Stimulated activated CD8-positive, alpha-beta memory T cell treated with anti-CD3 and anti-CD28 coated beads, Interleukin-15, amount 100 ng/mL, for 1 hour (primary cell): ENCODE data around the gene ARID1B.
"Not testable (repeated sequence)": the region's sequence is repeated elsewhere in the genome, so short reads cannot be mapped to it uniquely, and the experiment has no call there.

ENCODE experiments used
- DNase-seq: peaks from one replicate; pipeline ENCODE4 v3.0.0-alpha.2; 2020; ENCODE audit warnings: low read depth

The ARID1B gene

DNA sequence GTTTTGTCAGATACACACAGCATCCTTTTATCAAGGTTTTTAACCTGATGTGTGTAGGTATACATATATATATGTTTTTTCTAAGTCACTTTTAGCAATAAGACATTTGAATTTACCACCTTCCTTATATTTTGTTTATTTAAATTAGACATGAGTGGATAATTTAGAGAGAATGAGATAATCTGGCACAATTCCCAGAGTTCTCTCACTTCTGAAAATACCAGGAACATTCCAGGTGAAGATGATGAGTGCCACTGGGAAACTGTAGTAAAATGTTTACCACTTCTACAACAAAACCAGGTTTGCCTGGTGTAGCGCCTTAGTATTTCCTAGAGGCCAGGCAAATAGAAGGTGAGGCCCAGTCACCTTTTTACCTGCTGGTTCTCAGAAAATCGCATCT is 356.7 kb downstream of the ARID1B start:
- DNase-seq, result no peak

DNA sequence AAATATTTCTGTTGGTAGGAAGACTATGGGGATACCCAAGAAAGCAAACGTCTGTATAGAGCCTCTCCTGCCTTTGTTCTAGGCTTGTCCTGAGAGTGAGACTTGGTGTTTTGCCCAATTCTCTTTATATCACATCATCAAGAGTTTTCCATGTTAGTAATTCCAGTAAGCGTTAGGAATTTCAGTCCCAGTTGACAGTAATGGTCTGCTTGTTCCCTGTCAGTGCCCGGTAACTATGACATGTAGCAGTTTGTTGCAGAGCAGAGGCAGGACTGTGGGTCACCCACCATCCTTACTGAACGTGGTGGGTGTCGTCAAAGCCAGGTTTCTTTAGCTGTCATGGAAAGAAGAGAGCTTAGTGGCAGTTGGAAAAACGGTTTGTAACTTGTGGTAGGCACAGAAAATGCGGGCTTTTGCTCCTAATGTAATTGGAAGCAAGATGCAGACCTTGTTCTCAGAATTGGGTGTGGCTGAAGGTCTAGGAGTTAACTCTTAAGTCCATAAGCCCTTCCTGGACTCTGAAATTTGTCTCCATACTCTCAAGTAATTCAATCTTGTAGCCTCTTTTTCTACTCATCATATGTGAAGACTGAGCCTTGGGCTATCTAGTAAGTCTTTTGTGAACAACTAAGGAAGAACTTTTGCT is 357.3 kb downstream of the ARID1B start:
- DNase-seq, result no peak

DNA sequence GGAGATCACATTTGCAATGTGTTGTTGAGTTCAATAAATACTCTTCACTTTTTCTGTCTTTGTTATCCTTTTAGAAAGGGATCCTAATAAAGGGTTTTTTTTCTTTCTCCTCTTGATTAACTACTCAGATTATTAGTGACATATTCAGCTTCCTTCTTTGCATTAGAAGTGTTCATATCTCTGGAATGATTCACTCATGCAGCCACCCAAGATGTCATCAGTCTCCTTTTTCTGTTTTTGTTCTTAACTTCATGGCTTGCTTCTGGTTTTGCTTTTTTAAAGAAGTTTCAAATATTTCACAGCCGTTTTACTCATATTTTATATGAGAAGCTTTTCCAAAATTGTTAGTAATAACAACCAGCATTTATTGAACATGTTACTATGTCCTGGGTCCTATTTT is 358.5 kb downstream of the ARID1B start:
- no peak for DNase-seq

DNA sequence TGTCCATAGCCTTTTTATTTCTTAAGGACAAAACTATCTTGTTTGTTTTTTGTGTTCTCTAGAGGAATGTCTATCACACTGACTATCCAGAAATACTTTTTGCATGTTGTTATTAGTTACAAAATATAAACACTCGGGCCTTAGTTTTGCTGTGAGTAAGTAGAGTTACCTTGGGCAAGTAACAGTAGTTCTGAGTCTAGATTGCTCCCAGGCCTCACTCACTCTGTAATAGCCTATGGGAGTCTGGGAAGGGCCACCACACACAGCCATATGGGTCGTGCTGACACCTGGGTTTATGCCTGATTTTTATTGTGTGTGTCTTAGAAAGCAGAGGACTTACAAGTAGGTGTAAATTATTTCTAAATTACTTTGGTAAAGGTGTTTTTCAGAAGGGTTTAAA is 360.3 kb downstream of the ARID1B start:
- DNase-seq, result no peak

DNA sequence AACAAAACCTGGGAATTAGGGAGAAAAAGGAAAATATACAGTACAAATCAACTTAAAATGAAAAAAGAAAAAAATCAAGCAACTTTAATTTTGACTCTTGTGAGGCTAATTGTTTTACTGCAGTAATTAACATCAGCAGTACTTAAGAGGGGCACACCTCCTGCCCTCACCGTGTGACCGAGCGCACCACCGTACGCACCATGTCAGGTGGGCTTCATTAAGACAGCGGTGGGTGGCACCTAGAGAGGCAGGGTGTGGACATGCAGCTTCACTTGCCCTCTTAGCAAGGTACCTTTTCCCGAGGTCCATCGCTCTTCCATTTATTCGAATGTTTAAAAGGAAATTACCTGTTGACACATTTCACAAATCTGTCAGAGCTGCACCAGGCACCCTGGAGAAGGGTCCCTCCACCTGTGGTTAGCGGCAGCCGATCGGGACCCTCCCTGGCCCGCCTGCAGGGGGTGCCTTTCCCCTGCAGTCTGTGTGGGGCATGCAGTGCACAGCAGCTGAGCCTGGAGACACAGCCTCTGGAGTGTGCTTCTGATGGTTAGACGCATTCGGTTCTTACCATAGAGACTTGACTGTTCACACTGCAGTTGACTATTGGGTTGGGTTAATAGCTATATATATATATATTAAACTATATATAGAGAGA is 362.0 kb downstream of the ARID1B start:
- DNase-seq, result no peak

DNA sequence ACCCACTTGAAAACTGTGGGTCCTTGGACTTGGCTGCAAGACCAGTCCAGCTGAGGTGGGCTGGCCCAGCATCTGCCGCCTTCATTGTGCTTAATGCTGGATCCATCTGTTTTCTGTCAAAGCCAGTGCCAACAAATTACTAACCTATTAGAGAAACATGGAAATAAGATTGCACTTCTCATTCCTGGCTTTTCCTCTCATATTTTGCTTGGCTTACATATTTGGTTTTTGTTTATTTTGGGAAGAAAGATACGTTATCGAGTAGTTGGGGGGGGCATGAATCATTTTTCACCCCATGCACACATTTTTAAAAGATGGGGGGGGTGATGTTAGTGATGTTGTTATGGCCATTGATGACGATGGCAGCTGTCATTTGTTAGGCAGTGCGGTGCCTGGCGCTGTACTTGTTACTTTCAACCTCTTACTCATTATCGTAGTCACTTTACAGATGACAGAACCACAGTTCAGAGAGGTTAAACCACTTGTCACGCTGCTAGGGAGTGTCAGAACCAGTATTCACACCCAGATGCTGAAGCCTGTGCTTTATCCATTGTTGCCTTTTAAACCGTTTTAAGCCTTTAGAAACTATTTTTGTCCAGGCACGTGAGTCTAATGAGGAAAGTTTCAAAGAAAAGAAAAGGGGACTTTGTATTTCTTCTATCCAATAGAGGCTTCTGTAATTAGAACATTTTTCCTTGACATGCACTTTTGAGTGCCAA is 366.2 kb downstream of the ARID1B start:
- no peak for DNase-seq

DNA sequence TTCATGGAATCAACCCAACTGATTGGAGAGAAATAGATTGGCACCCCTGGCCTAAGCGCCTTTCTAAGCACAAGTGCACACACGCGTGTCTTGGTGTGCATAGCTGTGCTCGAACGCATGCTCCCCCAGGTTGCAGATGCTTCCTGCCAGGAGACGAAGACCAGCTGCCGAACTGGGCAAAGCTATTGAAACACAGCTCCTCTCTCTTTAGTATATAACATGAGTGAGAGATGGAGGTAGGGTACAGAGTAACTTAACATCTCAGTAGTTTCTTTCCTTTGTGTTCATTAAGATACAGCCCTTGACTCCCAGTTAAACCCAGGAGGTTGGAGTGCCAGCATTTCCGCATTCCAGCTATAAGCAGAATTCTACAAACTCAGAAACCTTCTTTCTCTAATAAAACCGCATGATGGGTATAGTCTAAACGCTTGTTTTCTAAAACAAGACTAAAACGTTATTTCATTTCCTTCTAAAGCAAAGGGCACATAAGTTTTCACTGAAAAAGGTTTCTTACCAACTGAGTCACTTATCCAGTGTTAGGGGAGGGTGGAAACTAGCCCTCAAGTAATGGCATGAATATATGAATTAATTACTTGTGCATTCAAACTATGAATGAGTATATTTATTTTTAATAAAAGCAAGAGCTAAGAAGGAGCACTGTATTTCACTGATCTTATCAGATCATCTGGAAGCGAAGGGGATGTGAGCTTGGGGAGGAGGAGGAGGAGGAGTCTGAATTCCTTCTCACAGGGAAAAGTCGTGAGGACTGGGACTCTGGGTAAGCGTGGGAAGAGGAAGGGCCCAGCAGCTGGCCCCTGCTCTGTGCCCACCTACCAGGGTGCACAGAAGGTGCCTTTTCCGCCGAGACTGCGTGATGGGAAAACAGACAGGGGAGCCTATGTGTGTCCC is 367.0 kb downstream of the ARID1B start:
- no peak for DNase-seq

DNA sequence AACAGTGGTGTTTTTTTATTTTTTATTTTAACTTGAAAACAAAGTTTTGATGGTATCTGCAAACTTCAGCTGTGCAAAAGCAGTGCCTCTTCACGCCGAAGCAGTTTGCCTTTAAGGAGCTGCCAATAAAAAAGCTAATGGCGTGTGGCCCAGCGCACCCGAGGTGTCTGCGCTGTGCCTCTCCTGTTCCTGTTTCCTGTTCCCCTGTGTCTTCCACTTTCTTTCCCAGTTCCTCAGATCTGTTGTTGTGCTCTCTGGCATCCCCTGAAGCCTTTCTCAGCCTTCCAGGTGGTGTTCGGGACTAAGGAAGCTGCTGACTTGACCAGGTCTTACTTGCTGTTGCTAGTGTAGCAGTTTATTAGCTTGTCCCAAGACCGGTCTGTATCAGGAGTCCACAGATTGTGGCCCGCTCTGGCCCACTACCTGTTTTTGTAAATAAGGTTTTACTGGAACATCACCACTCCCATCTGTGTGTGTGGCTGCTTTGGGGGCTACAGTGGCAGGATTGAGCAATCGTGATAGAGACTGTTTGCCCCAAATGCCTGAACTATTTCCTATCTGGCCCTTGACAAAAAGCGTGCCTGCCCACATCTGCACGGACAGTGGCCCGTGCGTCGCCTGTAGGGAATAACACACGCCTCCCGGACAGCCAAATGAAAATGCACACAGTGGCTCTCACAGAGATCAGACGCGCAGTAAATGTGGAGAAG is 367.8 kb downstream of the ARID1B start:
- DNase-seq, result no peak

DNA sequence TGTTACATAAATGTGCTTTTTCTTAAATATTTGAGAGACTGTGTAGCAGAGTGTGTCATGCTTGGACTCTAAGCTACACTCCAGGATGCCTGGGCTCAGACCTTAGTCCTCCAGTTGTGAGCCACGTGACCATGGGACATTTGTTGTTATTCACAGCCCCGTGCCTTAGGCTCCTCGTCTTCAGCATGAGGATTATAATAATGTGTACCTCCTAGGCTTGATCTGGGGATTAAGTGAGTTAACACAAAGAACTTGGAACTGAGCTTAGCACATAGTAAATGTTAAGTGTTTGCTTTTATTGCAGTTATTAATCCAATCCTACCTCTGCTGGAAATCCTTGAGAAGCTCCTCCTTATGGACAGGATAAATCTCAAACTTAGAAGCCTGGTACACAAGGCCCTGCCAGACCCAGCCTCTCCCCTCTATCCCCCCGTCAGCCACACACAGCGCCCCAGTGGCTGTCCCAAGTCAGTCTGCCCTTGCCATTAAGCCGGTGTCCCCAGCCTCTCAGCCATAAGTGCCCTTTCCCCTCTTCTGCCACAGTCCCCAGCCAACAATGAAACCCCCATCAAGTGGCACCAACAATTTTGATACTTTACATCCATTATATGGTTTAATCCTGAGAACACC is 368.6 kb downstream of the ARID1B start:
- no peak for DNase-seq

DNA sequence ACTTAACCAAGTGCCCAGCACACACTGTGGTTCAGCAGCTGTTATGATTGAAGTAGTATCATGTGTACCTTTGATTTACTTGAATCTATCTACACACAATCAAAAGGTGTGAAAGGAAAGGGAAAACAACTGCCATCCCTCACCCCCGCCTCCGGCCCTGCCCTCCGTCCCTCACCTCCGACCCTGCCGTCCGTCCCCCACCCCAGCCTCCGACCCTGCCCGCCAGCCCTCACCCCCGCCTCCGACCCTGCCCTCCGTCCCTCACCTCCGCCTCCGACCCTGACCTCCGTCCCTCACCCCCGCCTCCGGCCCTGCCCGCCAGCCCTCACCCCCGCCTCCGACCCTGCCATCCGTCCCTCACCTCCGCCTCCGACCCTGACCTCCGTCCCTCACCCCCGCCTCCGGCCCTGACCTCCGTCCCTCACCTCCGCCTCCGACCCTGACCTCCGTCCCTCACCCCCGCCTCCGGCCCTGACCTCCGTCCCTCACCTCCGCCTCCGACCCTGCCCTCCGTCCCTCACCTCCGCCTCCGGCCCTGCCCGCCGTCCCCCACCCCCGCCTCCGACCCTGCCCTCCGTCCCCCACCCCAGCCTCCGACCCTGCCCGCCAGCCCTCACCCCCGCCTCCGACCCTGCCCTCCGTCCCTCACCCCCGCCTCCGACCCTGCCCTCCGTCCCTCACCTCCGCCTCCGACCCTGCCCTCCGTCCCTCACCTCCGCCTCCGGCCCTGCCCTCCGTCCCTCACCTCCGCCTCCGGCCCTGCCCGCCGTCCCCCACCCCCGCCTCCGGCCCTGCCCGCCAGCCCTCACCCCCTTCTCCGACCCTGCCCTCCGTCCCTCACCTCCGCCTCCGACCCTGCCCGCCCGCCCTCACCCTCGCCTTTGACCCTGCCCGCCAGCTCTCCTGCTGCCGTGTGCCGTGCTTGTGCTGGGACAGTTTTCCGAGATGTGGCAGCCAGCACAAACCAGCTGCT is 370.2 kb downstream of the ARID1B start:
- DNase-seq, result not testable (repeated sequence)

DNA sequence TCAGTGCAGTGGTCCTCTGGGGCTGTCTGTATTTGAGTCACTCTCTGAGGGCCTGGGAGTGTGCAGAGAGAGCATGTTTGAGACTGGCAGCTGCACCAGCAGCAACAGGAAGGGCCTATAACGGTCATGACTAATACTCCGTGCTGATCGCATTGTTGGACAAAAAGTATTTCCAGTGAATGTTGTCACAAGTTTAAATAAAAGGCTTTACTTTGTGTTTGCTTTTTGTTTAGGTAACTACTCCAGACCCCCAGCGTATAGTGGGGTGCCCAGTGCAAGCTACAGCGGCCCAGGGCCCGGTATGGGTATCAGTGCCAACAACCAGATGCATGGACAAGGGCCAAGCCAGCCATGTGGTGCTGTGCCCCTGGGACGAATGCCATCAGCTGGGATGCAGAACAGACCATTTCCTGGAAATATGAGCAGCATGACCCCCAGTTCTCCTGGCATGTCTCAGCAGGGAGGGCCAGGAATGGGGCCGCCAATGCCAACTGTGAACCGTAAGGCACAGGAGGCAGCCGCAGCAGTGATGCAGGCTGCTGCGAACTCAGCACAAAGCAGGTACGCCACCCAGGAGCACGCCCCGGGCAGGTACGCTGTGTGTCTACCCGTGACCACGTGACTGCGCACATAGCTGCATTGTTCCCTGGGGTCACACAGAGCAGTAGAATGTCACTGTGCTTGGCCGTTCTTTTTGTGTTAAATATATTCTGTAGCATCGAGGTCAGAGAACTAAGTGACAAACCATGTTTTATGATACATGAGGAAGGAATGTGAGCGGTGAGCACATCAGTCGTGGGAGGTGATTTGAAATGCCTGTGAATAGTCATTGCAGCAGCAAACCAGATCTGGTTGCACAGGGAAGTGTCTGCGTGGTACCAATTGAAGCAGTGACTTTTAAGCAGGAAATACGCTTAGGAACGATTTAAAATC is 371.5 kb downstream of the ARID1B start:
- no peak for DNase-seq

DNA sequence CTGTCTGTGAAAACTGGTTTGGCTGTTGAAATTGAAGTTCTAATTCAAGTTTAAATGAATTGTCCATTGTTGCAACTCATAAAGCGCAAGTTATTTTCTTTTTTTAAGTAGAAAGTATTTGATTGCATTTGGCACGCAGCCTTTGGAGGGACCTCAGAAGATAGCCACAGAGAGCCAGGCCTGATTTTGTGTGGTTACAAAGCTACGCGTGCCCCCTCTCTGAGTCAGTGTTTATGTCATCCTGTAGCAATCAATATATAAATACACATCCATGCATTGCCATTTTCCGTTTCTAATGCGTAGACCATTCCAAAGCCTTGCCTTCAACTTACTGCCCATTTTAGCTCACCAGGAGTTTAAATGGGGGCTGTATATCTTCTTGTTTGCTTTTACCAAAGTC is 372.9 kb downstream of the ARID1B start:
- DNase-seq, result no peak

DNA sequence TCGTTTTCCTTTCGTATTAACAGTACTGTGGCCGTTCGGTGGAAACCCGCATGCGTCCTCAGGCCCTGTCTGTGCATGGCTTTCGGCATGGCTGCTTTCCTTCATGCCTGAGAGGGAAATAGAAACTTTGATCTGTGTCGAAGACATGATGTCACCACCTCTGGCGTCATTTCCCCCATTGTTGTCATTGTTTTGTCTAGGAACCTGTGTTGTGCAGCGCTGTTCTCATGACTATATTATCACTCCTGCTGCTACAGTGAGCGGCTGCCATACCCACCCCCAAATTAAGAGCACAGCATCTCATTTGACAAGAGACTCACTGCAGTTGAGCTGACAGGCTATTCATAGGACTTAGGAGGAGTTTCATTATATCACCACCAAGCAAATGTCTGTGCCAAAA is 373.9 kb downstream of the ARID1B start:
- no peak for DNase-seq

DNA sequence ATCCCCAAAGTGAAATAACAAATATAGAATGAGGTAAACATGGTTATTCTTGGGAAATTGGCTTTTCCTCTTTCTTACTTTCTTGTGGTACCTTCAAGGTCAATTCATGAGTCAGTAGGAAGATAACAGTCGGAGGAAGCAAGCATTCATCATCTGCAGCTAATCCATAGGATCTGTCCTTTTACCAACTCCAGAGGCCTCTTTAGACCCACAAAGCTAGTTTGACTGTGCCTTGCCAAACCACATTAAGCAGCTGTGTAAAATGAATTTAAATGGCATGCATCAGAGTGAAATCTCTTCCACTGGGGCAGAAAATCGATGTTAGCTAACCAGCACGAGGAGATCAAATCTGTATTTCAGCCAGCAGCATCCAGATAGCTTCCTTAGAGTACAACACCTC is 374.8 kb downstream of the ARID1B start:
- no peak for DNase-seq

DNA sequence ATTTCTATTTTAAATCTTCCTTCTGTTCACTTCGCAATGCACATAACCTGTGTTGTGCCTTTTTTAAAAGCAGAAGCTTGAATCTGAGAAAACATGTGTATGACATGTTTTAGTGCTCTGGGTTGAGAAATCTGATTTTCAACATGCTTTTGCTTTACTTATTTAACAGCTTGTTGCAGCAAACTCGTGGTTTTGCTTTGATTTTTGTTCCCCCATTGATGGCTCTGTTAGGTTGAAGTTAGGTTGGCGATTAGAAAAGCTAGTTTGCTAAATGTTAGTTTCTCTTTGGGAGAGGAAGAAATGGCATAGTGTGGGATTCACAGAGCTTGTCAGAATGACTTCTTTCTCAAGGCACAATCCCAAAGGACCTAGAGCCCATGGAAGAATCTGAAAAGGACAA is 375.4 kb downstream of the ARID1B start:
- DNase-seq, result no peak

DNA sequence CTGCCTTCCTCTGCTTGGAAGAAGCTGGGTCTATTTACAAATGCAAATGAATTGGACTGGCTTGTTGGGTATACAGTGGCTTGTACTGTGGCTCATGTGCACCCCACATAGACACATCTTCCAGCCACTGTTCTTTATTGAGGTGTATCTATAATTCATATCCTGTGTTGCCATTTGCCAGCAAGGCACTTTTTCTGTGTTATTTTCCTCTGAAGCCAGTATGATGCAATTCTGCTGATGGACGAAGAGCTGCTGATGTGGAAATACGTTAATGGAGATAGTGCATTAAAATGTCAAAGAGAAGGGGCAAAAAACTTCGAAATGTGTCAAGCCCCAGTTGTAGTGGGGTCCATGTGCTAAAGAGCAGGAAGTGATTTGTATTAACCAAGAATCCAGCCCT is 378.6 kb downstream of the ARID1B start:
- DNase-seq, result no peak

DNA sequence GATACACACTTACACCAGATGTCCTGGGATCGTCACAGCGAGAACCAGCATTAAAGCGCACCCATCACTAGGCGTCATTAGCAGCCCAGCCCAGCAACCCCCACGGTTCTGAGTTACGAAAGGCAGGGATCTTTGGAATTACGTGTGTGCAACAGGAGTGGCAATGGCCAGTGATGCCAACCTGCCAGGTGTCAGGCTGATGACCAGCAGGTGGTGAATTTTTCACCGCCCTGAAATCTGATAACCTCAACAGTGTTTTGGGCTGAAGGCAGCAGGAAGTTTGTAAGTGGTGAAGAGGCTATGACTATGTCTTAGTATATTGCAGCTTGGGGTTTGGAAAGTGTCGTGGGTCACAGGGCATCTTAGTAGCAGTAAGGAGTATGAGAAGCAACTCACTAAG is 380.1 kb downstream of the ARID1B start:
- no peak for DNase-seq

DNA sequence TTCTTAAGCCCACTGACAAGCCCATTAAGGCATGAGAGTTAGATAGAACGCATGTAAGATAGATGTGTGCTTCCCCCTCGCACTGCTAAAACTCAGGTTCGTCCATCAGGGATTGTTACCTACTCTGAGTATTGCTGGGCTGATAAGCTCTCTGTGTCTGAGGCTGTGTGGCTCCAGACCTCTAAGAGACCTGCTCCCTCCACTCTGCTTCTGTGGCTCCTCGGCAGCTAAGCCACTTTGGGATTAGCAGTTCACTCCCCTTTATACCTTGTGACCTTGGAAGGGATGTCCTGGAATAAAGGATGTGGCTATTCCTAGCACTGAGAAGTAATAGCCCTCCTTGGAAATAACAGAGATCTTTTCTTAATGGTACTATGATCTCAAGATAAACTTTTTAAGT is 381.3 kb downstream of the ARID1B start:
- no peak for DNase-seq

DNA sequence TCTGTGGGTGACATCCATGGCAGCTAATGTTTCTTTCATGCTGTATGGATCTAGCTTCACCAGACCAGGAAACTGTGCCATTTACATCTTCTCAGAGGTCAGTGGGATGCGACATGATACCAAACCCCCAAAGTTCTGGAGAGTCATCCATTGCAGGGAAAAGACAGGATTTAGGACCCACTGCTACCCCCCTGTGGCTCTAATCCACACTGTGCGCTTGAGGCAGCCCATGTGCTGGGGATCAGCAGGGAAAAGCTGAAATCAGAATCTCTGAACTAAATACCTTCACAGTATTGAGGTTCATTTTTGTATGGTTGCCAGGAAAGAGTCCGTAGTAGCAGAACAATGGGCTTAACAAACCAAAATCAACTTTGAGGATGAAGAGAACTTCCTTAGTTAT is 381.7 kb downstream of the ARID1B start:
- DNase-seq, result no peak
